HEK293T (cell line): ENCODE data around the gene KLHL15.
"Not testable (repeated sequence)": the region's sequence is repeated elsewhere in the genome, so short reads cannot be mapped to it uniquely, and the experiment has no call there.

Experiments used
- CTCF ChIA-PET: fragments of 350-600 bp; formaldehyde crosslinking; extraction: SDS; loops from one replicate; lab custom pipeline; 2021; ENCODE audit warnings: antibody characterized with exemption, inconsistent platforms; lab: Yijun Ruan, JAX
- POLR2A ChIA-PET: fragments of 350-600 bp; formaldehyde crosslinking; extraction: SDS; loops from one replicate; lab custom pipeline; 2020; ENCODE audit warnings: antibody characterized with exemption, inconsistent platforms; lab: Yijun Ruan, JAX
- DNase-seq: peaks from one replicate; pipeline ENCODE4 v3.0.0; 2012; ENCODE audit warnings: mixed read lengths; ENCODE audit errors: extremely low spot score
- ARNT ChIP-seq: fragments of 450-650 bp; IDR thresholded peaks from 2 replicates; pipeline ENCODE4 v1.6.1; 2017; ENCODE audit warnings: mild to moderate bottlenecking
- BHLHE40 ChIP-seq: fragments of 450-650 bp; IDR thresholded peaks from 2 replicates; pipeline ENCODE4 v1.6.1; 2016; ENCODE audit warnings: mild to moderate bottlenecking, moderate library complexity, borderline replicate concordance
- CTBP1 ChIP-seq: fragments of 450-650 bp; IDR thresholded peaks from 2 replicates; pipeline ENCODE4 v1.6.1; 2016; ENCODE audit warnings: borderline replicate concordance
- ELF4 ChIP-seq: fragments of 450-650 bp; IDR thresholded peaks from 2 replicates; pipeline ENCODE4 v1.6.1; 2017; ENCODE audit warnings: antibody characterized with exemption
- FOXA1 ChIP-seq: fragments of 450-650 bp; IDR thresholded peaks from 2 replicates; pipeline ENCODE4 v1.6.1; 2016; ENCODE audit warnings: mild to moderate bottlenecking
- FOXK2 ChIP-seq: fragments of 450-650 bp; IDR thresholded peaks from 2 replicates; pipeline ENCODE4 v1.6.1; 2016; ENCODE audit warnings: mild to moderate bottlenecking
- FOXM1 ChIP-seq: fragments of 450-650 bp; IDR thresholded peaks from 2 replicates; pipeline ENCODE4 v1.6.1; 2017; ENCODE audit warnings: mild to moderate bottlenecking, borderline replicate concordance
- HDGF ChIP-seq: fragments of 450-650 bp; IDR thresholded peaks from 2 replicates; pipeline ENCODE4 v1.6.1; 2017; ENCODE audit warnings: antibody characterized with exemption, borderline replicate concordance
- L3MBTL2 ChIP-seq: fragments of 450-650 bp; conservative IDR thresholded peaks from 2 replicates; pipeline ENCODE4 v1.6.1; 2016; ENCODE audit warnings: mild to moderate bottlenecking
- LEF1 ChIP-seq: fragments of 450-650 bp; IDR thresholded peaks from 2 replicates; pipeline ENCODE4 v1.6.1; 2017; ENCODE audit warnings: mild to moderate bottlenecking, borderline replicate concordance
- NFRKB ChIP-seq: fragments of 450-650 bp; IDR thresholded peaks from 2 replicates; pipeline ENCODE4 v1.6.1; 2016; ENCODE audit warnings: mild to moderate bottlenecking, moderate library complexity
- SP1 ChIP-seq: fragments of 450-650 bp; IDR thresholded peaks from 2 replicates; pipeline ENCODE4 v1.6.1; 2017
- SUZ12 ChIP-seq: fragments of 450-650 bp; IDR thresholded peaks from 2 replicates; pipeline ENCODE4 v1.6.1; 2016; ENCODE audit warnings: mild to moderate bottlenecking
- TARDBP ChIP-seq: fragments of 450-650 bp; IDR thresholded peaks from 2 replicates; pipeline ENCODE4 v1.6.1; 2016
- ZNF384 ChIP-seq: fragments of 450-650 bp; IDR thresholded peaks from 2 replicates; pipeline ENCODE4 v1.6.1; 2016
- TF ChIP-seq, protein P1 (sequence below): fragments of 450-650 bp; IDR thresholded peaks from 2 replicates; pipeline ENCODE4 v1.6.1; 2016

KLHL15 gene

GRCh38 chrX:23989689-23990088, 37.3 kb downstream of the KLHL15 start:
- POLR2A ChIA-PET, result no interaction called here
- TF ChIP-seq CTBP1, result no peak
- TF ChIP-seq TARDBP, result no peak
- TF ChIP-seq ARNT, result no peak
- TF ChIP-seq ELF4, result no peak
- no peak for TF ChIP-seq FOXM1
- TF ChIP-seq NFRKB, result no peak
- TF ChIP-seq HDGF, result no peak
- no peak for TF ChIP-seq BHLHE40
- TF ChIP-seq FOXK2, result no peak
- TF ChIP-seq, protein P1, sequence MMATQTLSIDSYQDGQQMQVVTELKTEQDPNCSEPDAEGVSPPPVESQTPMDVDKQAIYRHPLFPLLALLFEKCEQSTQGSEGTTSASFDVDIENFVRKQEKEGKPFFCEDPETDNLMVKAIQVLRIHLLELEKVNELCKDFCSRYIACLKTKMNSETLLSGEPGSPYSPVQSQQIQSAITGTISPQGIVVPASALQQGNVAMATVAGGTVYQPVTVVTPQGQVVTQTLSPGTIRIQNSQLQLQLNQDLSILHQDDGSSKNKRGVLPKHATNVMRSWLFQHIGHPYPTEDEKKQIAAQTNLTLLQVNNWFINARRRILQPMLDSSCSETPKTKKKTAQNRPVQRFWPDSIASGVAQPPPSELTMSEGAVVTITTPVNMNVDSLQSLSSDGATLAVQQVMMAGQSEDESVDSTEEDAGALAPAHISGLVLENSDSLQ, result no peak
- TF ChIP-seq SP1, result no peak
- TF ChIP-seq ZNF384, result no peak
- no peak for TF ChIP-seq L3MBTL2
- no peak for TF ChIP-seq LEF1
- no peak for TF ChIP-seq SUZ12
- no peak for TF ChIP-seq FOXA1
- no peak for DNase-seq
- CTCF ChIA-PET, result no interaction called here

DNA sequence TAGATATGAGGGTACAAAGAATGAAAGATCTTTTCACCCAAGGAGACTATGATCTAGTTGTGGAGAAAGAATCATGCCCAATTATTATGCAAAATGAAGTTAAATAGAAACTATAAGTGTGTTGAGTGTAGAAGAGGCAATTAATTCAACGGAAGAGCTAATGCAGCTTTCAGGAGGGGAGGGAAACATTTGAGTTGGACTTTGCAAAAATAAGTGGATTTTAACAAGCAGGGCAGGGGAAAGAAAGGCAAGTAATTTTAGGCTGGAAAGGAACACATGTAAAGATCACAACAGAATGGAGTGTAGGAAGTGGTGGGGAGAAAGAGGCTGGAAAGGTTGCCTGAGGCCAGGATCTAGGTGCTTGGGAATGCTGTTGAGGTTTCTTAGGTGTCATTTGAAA, 44.1 kb downstream of the KLHL15 start:
- DNase-seq, result no peak
- CTCF ChIA-PET, result no interaction called here
- POLR2A ChIA-PET, result no interaction called here
- no peak for TF ChIP-seq LEF1

DNA sequence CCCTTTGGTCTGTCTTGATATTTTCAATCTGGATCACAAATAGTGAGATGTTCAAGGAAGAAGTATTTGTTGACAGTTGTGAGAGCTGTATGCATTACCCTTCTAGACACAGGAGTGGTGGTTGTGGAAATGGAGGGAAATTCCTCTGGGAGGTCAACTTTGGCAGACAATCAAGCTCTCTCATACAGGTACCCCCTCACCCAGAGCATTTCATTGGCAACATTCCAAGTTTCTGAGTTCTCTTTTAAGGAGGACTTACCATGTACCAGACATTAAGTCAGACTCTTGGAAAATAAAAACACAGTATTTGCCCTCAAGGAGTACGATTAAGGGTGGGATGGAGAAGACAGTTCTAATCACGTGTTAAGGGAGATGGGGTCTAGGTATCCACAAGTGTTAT, 45.3 kb downstream of the KLHL15 start:
- CTCF ChIA-PET, result no interaction called here
- POLR2A ChIA-PET, result no interaction called here
- no peak for DNase-seq
- TF ChIP-seq ARNT, result no peak
- no peak for TF ChIP-seq FOXA1
- TF ChIP-seq SP1, result no peak
- no peak for TF ChIP-seq L3MBTL2

DNA sequence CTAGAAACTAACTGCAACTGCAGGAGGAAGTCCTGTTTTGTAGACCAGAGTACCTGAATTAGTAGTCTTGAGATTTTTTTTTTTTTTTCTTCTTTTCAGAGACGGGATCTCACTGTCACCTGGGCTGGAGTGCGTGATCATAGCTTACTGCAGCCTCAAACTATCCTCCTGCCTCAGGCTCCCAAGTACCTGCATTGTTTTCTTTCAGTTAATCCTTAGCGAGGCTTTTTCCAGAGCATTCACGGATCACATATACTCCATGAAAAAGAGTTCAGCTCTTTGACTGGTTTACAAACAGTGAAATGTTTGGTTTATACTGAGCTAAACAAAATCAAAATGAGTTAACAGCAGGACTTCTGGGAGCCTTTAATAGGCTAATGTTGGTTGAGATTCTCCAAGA, 45.8 kb downstream of the KLHL15 start:
- no peak for TF ChIP-seq FOXK2
- TF ChIP-seq L3MBTL2, result no peak
- no peak for TF ChIP-seq NFRKB
- TF ChIP-seq ARNT, result no peak
- no peak for TF ChIP-seq SUZ12
- no peak for TF ChIP-seq BHLHE40
- TF ChIP-seq HDGF, result no peak
- no peak for TF ChIP-seq FOXA1
- no peak for TF ChIP-seq SP1
- no peak for TF ChIP-seq TARDBP
- TF ChIP-seq, protein P1, result no peak
- no peak for TF ChIP-seq ZNF384
- no peak for TF ChIP-seq LEF1
- ChIA-PET POLR2A (no interaction called here), CTCF (no interaction called here)
- DNase-seq, result no peak

GRCh38 chrX:23980011-23980441, 47.0 kb downstream of the KLHL15 start:
- TF ChIP-seq FOXM1 (no peak), SUZ12 (no peak), ELF4 (no peak), LEF1 (no peak), SP1 (no peak), L3MBTL2 (no peak), ARNT (no peak), CTBP1 (no peak), FOXK2 (no peak), TARDBP (no peak), BHLHE40 (no peak), FOXA1 (no peak)
- ChIA-PET CTCF (no interaction called here), POLR2A (interaction anchor here (0.6 kb wide), 1 partner anchor 74 kb away, joined by 3 read pairs; no protein-coding TSS in a partner anchor)
- no peak for DNase-seq

- ChIA-PET CTCF (interaction anchor here (1.2 kb wide), 1 partner anchor 76 kb away, joined by 3 read pairs; no protein-coding TSS in a partner anchor), POLR2A (no interaction called here)
- TF ChIP-seq ZNF384 (no peak), SP1 (no peak), TARDBP (no peak), L3MBTL2 (no peak)
- no peak for DNase-seq
These were observed 48.5 kb downstream of the KLHL15 start for GRCh38 chrX:23978491-23978890.

DNA sequence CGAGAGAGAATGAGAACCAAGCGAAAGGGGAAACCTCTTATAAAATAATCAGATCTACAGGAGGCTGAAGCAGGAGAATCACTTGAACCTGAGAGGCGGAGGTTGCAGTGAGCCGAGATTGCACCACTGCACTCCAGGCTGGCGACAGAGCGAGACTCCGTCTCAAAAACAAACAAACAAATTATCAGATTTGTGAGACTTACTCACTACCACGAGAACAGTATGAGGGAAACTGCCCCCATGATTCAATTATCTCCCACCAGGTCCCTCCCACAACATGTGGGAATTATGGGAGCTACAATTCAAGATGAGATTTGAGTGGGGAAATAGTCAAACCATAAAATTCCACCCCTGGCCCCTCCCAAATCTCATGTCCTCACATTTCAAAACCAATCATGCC, 61.4 kb downstream of the KLHL15 start:
- CTCF ChIA-PET, POLR2A ChIA-PET, DNase-seq: not testable (repeated sequence)

GRCh38 chrX:23964191-23964590, 62.8 kb downstream of the KLHL15 start:
- no peak for DNase-seq
- CTCF ChIA-PET, result no interaction called here
- no peak for TF ChIP-seq NFRKB
- TF ChIP-seq, protein P1, result peak; percentile 51; the same call in 1 of the 2 replicates
- POLR2A ChIA-PET, result no interaction called here
